WTC11 (cell line): Measurements from ENCODE around the gene EPHA4. TPM values are rescaled to one million over a fixed set of nuclear protein-coding genes. Genes with fewer than 3 reads are reported as not detected.

Source experiments
- ATAC-seq: fragments of 200-7000 bp; cut with Tn5 transposase; 2 replicates; pipeline ENCODE4 v1.10.0; 2021; ENCODE audit warnings: mild to moderate bottlenecking, moderate library complexity
- CTCF ChIA-PET: fragments of 300-600 bp; sonication (Branson Sonifier 250); formaldehyde crosslinking; loops from one replicate; lab custom pipeline; 2021; ENCODE audit warnings: antibody characterized with exemption; lab: Charles Lee
- POLR2A ChIA-PET: fragments of 350-600 bp; sonication (Branson Sonifier 250); formaldehyde crosslinking; loops from one replicate; lab custom pipeline; 2021; ENCODE audit warnings: antibody characterized with exemption; lab: Charles Lee
- DNase-seq: peaks from one replicate; pipeline ENCODE4 v3.0.0; 2021; ENCODE audit warnings: low spot score
- H3K27ac Mint-ChIP-seq: 2 replicates; pipeline ENCODE4 v1.8.0; 2021; ENCODE audit warnings: mixed read lengths
- H3K27me3 Mint-ChIP-seq: 2 replicates; pipeline ENCODE4 v1.8.0; 2021; ENCODE audit warnings: low read depth, mild to moderate bottlenecking, moderate library complexity, mixed read lengths
- H3K36me3 Mint-ChIP-seq: 2 replicates; pipeline ENCODE4 v1.8.0; 2021; ENCODE audit warnings: mixed read lengths
- H3K4me1 Mint-ChIP-seq: 2 replicates; pipeline ENCODE4 v1.8.0; 2022; ENCODE audit warnings: mixed read lengths
- H3K4me3 Mint-ChIP-seq: 2 replicates; pipeline ENCODE4 v1.8.0; 2021; ENCODE audit warnings: mild to moderate bottlenecking, moderate library complexity, mixed read lengths
- H3K9me3 Mint-ChIP-seq: 2 replicates; pipeline ENCODE4 v1.8.0; 2021; ENCODE audit warnings: mixed read lengths
- AR ChIP-seq: fragments of 250-450 bp; sonication (Bioruptor Pico); IDR thresholded peaks from 2 replicates; pipeline ENCODE4 v1.9.0; 2021; ENCODE audit warnings: mild to moderate bottlenecking
- ATF1 ChIP-seq: sonication (generic); formaldehyde crosslinking; IDR thresholded peaks from 2 replicates; pipeline ENCODE4 v1.8.1; 2023; ENCODE audit warnings: mild to moderate bottlenecking, moderate library complexity, missing genetic modification reagents
- ATF3 ChIP-seq: sonication (generic); formaldehyde crosslinking; conservative IDR thresholded peaks from 2 replicates; pipeline ENCODE4 v1.8.1; 2022; ENCODE audit warnings: mild to moderate bottlenecking, missing genetic modification reagents
- CREB1 ChIP-seq: sonication (generic); formaldehyde crosslinking; IDR thresholded peaks from 2 replicates; pipeline ENCODE4 v1.8.0; 2023; ENCODE audit warnings: mild to moderate bottlenecking, missing genetic modification reagents
- CTCF ChIP-seq: fragments of 200-600 bp; IDR thresholded peaks from 2 replicates; pipeline ENCODE4 v1.8.0; 2022; ENCODE audit warnings: antibody characterized with exemption
- ERG ChIP-seq: fragments of 250-450 bp; sonication (Bioruptor Pico); IDR thresholded peaks from 2 replicates; pipeline ENCODE4 v1.8.0; 2021; ENCODE audit warnings: mild to moderate bottlenecking
- FOXJ3 ChIP-seq: sonication (generic); formaldehyde crosslinking; IDR thresholded peaks from 2 replicates; pipeline ENCODE4 v1.9.0; 2021; ENCODE audit warnings: missing genetic modification reagents, mild to moderate bottlenecking, borderline replicate concordance
- FOXP1 ChIP-seq: sonication (generic); formaldehyde crosslinking; IDR thresholded peaks from 2 replicates; pipeline ENCODE4 v1.8.0; 2022; ENCODE audit warnings: missing genetic modification reagents, mild to moderate bottlenecking, moderate library complexity, borderline replicate concordance
- HMGA2 ChIP-seq: fragments of 250-450 bp; sonication (Bioruptor Pico); IDR thresholded peaks from 2 replicates; pipeline ENCODE4 v1.4.0; 2021; ENCODE audit warnings: mild to moderate bottlenecking, moderate library complexity
- HMGXB4 ChIP-seq: sonication (generic); formaldehyde crosslinking; IDR thresholded peaks from 2 replicates; pipeline ENCODE4 v1.8.1; 2023; ENCODE audit warnings: mild to moderate bottlenecking, moderate library complexity, missing genetic modification reagents
- IRF1 ChIP-seq: sonication (generic); formaldehyde crosslinking; IDR thresholded peaks from 2 replicates; pipeline ENCODE4 v1.8.0; 2023; ENCODE audit warnings: missing genetic modification reagents
- JUN ChIP-seq: sonication (generic); formaldehyde crosslinking; IDR thresholded peaks from 2 replicates; pipeline ENCODE4 v1.8.0; 2023; ENCODE audit warnings: mild to moderate bottlenecking, missing genetic modification reagents
- MYBL2 ChIP-seq: sonication (generic); formaldehyde crosslinking; IDR thresholded peaks from 2 replicates; pipeline ENCODE4 v1.8.1; 2023; ENCODE audit warnings: mild to moderate bottlenecking, moderate library complexity, missing genetic modification reagents
- NFATC4 ChIP-seq: fragments of 250-450 bp; sonication (Bioruptor Pico); IDR thresholded peaks from 2 replicates; pipeline ENCODE4 v1.9.0; 2021; ENCODE audit warnings: mild to moderate bottlenecking
- NR1H2 ChIP-seq: sonication (generic); formaldehyde crosslinking; IDR thresholded peaks from 2 replicates; pipeline ENCODE4 v1.9.0; 2021; ENCODE audit warnings: mild to moderate bottlenecking, moderate library complexity, missing genetic modification reagents
- ZBTB43 ChIP-seq: sonication (generic); formaldehyde crosslinking; IDR thresholded peaks from 2 replicates; pipeline ENCODE4 v1.8.1; 2023; ENCODE audit warnings: mild to moderate bottlenecking, missing genetic modification reagents
- ZMAT4 ChIP-seq: fragments of 250-450 bp; sonication (Bioruptor Pico); IDR thresholded peaks from 2 replicates; pipeline ENCODE4 v1.9.0; 2021; ENCODE audit warnings: mild to moderate bottlenecking
- ZNF263 ChIP-seq: sonication (generic); formaldehyde crosslinking; IDR thresholded peaks from 2 replicates; pipeline ENCODE4 v1.8.1; 2022; ENCODE audit warnings: low read depth, mild to moderate bottlenecking, moderate library complexity, missing genetic modification reagents
- ZNF416 ChIP-seq: fragments of 250-450 bp; sonication (Bioruptor Pico); IDR thresholded peaks from 2 replicates; pipeline ENCODE4 v1.9.0; 2021; ENCODE audit warnings: mild to moderate bottlenecking, inconsistent platforms
- ZNF423 ChIP-seq: fragments of 250-450 bp; sonication (Bioruptor Pico); IDR thresholded peaks from 2 replicates; pipeline ENCODE4 v2.1.2; 2022; ENCODE audit warnings: mild to moderate bottlenecking, moderate library complexity
- total RNA-seq: library from RNA; stranded (reverse); gene quantifications from 3 replicates; pipeline ENCODE4 v1.2.3, GENCODE V29; 2021

EPHA4 gene
- total RNA-seq, 1 experiment from 2014 or later = 11.0 TPM

- peaks cover 52% of the 10 kb centered on the region for H3K4me1 Mint-ChIP-seq
- H3K36me3 Mint-ChIP-seq = no peaks in the 10 kb centered on the region
- H3K4me3 Mint-ChIP-seq = peak overlapping the region; percentile 96
- no peak overlapping the region for H3K27ac Mint-ChIP-seq
- ChIA-PET CTCF (no interaction called here), POLR2A (no interaction called here)
- no peak for TF ChIP-seq CTCF
- TF ChIP-seq FOXP1 (CRISPR knock-in tag) = 0 out of 2 replicates have a peak, but pooled peaks have one; percentile 31
- peaks cover 59% of the 10 kb centered on the region for H3K27me3 Mint-ChIP-seq
- DNase-seq (peak; percentile 23), ATAC-seq (peak; percentile 1; the same call in 1 of the 2 replicates)
- H3K9me3 Mint-ChIP-seq = no peaks in the 10 kb centered on the region
Measured at GRCh38 chr2:221570321-221570935, 1.7 kb downstream of the EPHA4 start.

GRCh38 chr2:221569871-221570270 lies 2.2 kb downstream of the EPHA4 start:
- H3K27me3 Mint-ChIP-seq = peaks cover 53% of the 10 kb centered on the region
- no peaks in the 10 kb centered on the region for H3K9me3 Mint-ChIP-seq
- no peak overlapping the region; the same call in 1 of the 2 replicates for H3K27ac Mint-ChIP-seq
- no peaks in the 10 kb centered on the region for H3K36me3 Mint-ChIP-seq
- peak overlapping the region; percentile 96 for H3K4me3 Mint-ChIP-seq
- H3K4me1 Mint-ChIP-seq = peaks cover 52% of the 10 kb centered on the region
- no peak for ATAC-seq
- TF ChIP-seq ATF1 (CRISPR knock-in tag) (no peak), ZBTB43 (no peak), FOXJ3 (CRISPR knock-in tag) (no peak), CREB1 (no peak), ZNF423 (CRISPR knock-in tag) (no peak), HMGXB4 (CRISPR knock-in tag) (no peak), ZNF263 (CRISPR knock-in tag) (no peak), NR1H2 (CRISPR knock-in tag) (no peak), AR (CRISPR knock-in tag) (no peak), HMGA2 (CRISPR knock-in tag) (no peak), FOXP1 (CRISPR knock-in tag) (no peak), IRF1 (CRISPR knock-in tag) (no peak), MYBL2 (CRISPR knock-in tag) (no peak), CTCF (no peak), ATF3 (CRISPR knock-in tag) (no peak), ERG (CRISPR knock-in tag) (no peak), ZNF416 (CRISPR knock-in tag) (no peak), NFATC4 (CRISPR knock-in tag) (no peak), ZMAT4 (CRISPR knock-in tag) (no peak), JUN (CRISPR knock-in tag) (no peak)
- TF ChIP-seq, all 79 proteins: peak for 0
- peak; percentile 33 for DNase-seq
- ChIA-PET POLR2A (no interaction called here), CTCF (interaction anchor here (1.0 kb wide), 1 partner anchor 197 kb away, joined by 5 read pairs; no protein-coding TSS in a partner anchor)
